OCI-M2 (cell line): ENCODE measurements around the gene BIRC7.
"Not testable (repeated sequence)": the region's sequence is repeated elsewhere in the genome, so short reads cannot be mapped to it uniquely, and the experiment has no call there.

Experiments used
- DNase-seq: peaks from one replicate; lab custom pipeline; 2025; ENCODE audit not compliant: unreplicated experiment; lab: John Stamatoyannopoulos, UW

Gene BIRC7

DNA sequence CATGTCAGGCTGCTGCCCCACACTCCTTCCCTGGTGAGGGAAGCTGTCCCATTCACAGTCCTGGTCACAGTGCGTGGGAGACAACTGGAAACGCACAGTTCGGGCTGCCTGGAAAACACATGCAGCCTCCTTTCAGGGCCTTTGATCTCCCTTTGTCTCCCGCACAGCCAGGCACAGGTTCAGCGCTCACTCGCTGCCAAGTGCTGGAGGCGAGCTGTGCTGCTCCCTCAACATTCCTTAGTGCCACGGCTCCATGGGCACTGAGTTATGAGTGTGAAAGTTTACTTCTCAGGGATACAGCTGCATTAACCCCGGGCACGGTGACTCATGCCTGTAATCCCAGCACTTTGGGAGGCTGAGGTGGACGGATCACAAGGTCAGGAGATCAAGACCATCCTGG is 28.8 kb upstream of the BIRC7 start:
- no peak for DNase-seq

DNA sequence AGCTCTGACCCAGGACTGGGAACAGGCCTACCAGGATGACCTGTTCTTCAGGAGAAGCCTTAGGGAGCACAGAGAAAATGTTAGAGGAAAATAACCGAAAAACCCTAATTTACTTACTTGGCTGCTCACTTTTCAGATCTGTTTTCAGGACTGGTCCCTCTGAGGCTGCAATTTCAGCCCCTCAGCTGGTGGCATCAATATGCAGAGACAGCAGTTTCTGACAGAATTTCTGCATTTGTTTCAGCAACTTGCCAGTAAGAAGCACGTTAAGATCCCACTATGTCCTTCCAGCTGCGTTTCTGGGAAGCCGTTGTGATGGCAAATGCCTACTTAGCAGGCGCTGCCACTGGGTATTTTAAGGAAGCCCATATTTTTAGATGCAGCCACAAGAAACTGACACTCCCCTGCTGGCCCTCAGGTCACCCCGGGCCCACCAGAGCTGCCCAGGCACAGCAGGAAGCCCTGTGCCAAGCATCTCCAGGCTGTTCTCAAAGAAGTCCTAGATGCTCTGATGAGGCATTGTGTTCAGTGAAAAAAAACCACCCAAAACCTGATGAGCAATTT is 27.3 kb upstream of the BIRC7 start:
- no peak for DNase-seq

DNA sequence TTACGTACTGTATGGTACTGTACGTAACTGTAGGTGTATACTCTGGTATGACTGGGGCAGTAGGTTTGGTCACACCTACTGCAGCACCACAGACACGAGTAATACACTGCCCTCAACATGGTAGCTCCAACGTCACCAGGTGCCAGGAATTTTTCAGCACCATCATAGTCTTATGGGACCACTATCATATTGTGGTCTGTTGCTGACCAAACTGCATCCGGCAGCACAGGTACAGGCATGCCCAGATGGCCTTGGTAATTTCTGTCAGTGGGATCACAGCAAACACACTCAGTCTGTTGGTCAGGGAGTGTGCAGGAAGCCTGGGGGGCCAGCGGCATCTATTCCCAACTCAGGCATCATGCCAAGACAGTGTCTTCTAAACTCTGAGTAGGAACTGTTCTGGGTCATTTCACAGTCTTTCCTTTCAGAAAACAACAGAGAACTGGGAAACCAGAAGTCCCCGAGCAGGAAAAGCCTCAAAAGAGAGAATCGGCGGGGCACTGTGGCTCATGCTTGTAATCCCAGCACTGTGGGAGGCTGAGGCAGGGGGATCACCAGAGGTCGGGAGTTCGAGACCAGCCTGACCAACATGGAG is 25.6 kb upstream of the BIRC7 start:
- no peak for DNase-seq

DNA sequence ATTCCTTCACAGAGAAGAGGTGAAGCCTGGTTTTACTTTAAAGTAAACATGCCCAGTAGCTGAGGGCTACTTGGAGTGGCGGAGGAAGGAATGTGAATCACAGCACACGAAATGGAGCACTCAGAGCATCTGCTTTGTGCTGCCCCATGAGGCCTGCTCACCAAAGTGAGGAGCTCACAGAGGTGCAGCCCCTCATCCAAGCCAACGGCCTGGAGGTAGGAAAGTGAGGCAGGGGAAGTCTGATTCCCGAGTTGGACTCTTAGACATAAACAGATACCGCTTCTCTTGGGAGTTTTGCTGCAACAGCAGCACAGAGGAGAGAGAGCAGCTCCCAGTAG is 23.3 kb upstream of the BIRC7 start:
- DNase-seq, result no peak

DNA sequence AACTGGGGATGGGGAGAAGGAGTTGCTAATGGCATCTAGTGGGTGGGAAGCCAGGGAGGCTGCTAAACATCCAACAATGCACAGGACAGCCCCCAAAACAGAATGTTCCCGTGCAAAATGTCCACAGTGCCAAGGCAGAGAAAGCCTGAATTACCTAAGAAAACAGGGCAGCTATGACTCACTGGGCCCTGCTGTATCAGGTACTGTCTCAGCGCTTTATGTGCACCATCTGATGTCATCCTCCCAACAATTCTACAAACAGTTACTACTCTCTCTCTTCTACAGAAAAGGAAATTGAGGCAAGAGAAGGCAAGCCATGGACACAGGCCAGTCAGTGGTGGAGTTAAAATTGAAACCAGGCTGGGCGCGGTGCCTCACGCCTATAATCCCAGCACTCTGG is 22.9 kb upstream of the BIRC7 start:
- no peak for DNase-seq

DNA sequence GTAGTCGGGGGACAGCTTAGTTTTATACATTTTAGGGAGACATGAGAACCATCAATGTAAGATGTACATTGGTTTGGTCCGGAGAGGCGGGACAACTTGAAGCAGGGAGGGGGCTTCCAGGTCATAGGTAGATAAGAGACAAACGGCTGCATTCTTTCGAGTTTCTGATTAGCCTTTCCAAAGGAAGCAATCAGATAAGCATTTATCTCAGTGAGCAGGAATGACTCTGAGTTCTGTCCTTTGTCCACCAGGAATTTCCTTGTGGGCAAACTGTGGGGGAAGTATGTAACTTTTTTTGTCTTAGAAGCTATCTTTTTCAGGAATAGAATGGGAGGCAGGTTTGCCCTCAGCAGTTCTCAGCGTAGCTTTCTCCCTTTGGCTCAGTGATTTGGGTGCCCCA is 21.2 kb upstream of the BIRC7 start:
- no peak for DNase-seq

DNA sequence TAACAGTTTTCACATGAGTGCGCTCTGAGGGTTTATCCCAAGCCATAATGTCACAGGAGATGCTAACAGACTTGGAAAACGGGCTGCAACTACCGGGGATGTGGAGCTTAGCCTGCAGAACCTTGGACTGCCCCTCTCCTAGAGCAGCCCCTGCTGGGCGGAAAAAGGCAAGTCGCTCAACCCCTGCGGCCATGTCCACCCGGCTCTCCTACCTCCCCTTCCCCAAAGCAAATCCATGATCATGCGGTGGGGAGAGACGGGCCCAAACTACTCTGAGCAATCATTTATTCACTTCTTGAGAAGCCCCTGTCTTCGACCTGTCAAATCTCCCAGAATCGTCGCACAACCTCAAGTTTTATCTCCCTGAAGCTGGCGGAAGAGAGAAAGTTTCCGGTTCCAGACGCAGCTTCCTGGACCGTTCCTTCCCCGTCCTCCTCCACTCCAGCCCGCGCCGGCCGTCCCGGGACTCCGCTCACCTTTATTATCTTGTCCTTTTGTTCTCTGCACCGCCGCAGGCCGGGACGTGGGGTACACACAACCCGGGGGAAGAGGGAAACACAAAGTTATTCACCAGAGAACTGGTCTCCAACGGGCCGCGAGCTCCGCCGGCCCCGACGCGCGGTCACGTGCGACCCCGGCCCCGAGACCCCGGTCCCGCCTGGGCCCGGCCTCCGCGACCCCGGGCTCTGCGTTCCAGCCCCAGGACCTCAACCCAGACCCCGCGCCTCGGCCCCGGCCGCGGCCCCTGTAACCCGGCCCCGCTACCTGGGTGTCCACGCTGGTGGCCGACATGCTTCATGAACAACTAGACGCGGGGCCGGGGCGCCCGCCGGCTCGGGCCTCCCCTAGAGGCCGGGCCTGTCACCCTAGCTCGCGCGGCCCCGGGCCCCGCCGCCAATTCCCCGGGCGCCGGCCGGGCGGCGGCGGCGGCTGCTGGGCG is 20.3 kb upstream of the BIRC7 start:
- DNase-seq, result no peak

DNA sequence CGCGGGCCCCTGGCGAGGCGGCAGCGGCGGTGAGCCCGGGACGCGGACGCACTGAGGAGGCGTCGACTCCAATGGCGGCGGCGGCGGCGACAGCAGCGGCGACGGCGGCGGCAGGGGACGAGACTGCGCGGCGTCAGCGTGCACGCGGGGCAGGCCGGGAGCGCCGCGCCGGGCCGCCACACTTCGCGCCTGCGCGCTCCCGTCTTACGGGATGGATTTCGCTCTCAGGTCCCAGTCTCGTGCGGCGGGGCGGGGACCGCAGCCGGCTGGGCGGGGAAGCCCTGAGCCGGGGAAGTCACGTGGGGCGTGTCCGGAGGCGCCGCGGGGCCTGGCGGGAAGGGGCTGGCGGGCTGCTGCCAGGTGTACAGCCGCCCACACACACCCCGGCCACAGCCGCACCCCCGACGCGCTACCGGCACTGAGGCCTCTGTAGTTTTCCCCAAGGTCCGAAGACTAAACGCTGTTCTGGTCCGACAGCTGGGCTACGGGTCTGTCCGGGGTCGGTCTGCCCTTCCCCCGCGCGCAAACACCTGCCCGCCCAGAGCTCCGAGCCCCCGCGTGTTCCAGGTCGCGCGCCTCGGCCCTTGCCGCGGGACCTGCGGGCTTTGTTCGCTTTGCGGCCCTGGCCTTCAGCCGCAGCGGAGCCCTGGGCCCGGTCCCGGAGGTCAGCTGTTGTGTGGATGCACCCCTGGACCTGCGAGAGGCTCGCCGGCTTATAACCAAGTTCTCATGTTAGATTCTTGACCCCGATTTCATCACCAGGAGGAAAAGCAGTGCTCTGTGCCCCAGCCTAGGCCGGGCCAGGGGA is 19.5 kb upstream of the BIRC7 start, which contains the start of gene YTHDF1:
Gene YTHDF1, minus strand, starts transcription at position 91 of the 808 bp plus-strand sequence. CDS start 239 bp downstream, outside the sequence.
- DNase-seq, result peak; percentile 77

DNA sequence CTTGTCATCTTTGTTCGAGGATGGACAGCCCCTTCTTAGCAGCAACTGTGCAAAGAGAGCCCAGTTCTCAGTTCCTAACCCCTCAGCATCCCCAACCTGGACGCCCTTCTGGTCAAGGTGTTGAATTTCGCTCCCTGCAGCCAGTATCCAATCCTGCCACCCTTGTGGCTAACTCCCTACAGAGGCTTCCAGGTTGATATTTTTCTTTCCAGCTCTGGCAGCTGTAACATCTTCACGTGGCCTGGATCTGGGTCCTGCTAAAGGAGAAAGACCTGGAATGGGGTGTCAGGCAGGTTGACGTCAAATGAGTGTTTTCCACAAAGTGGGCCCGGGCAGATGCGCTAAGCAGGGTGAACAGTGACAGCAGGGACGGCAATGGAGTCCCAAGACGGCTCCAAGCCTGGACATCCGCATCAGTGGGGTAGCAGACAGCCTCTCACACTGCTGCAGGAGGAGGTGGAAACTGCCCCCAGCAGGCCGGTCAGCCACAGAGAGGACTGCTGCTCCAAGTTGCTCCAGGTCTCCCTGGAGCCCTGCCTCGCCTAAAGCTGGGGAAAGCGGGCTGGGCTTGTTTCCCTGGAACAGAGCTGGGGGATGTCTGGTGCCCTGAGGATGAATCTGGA is 18.7 kb upstream of the BIRC7 start:
- no peak for DNase-seq

DNA sequence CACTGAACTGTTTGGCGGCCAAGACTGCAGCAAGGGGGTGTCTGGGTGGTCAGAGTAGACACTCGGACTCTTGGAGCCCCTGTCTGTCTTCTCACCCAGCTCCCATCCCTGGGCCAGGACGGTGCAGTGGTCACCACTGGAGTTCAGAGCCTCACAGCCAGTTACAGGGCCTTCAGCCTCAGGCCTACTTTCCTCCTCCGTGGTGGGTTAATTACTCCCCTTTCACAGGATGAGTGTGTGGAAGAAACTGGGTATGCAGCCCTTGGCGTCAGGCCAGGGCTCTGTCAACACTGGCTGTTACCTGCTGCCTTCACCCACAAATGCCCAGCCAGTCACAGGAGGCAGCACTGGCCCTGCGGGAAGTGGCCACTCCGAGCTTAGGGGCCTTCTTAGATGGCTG is 18.0 kb upstream of the BIRC7 start:
- DNase-seq, result no peak

DNA sequence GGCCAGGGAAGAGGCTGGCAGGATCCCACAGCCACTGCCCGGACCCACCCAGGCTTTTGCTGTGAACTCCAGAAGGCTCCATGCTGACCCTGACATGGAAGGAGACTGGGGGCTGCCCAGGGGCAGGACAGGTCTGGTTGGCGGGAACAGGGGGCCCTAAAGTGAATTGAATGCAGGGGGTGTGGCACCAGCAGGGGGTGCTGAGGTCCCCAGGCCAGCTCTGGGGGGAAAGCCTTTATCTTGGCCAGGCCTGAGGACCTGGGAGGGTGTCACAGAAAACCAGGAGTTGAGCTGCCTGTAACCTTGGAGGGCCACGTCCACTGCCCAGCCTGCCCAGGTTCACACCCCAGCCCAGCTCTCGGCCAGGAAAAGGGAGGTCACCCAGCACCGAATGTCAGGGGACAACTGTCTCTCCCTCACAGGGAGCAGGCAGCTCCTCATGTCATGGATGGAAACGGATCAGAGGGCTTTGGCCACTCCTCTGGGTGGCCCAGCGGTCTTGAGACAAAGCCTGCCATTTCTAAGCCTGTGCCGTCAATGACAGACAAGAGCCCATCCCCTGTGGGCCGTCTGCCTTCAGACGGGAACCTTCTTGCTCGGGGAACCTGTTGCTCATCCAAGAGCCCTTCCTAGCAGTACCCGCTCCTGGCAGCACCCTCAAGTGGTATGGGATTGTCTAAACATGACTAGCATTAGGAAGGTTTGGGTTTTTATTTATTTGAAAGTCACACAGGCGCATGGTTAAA is 16.8 kb upstream of the BIRC7 start:
- no peak for DNase-seq

DNA sequence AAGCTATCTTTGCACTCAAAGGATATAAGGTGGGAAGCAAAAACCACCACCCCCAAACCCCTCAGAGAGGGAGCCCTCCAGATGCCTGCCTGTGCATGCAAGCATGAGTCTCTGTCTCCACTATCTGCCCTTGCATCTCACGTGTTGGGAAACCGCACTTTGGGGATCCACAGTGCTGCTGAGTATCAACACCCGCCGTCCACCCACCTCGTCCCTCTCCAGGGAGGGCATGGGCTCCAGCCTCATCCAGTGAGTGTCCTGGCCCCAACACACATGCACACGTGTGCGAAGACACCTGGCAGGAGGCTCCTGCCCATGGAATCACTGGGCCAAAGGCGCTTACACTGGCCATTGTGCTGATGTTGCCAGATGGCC is 16.3 kb upstream of the BIRC7 start:
- no peak for DNase-seq

DNA sequence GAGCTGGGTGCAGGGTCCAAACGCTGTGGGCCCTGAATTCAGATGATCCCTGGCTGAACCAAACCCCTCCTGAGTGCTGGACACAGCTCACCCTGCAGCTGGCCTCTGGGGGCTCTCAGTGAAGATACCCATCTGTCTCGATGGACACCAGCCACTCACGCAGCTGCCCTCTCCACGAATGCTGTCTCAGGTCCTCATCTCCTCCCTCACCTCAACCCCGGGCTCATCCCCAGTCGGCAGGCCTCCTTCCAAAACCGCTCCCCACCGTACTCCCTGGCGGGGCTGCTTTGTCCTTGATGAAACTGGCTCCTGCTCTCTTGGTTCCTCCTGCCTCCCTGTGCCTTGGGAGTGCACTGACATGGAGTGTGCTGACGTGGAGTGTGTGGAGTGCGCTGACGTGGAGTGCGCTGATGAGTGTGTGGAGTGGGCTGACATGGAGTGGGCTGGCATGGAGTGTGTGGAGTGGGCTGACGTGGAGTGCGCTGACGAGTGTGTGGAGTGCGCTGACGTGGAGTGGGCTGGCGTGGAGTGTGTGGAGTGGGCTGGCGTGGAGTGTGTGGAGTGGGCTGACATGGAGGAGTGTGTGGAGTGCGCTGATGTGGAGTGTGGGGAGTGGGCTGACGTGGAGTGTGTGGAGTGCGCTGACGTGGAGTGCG is 15.7 kb upstream of the BIRC7 start:
- no peak for DNase-seq

DNA sequence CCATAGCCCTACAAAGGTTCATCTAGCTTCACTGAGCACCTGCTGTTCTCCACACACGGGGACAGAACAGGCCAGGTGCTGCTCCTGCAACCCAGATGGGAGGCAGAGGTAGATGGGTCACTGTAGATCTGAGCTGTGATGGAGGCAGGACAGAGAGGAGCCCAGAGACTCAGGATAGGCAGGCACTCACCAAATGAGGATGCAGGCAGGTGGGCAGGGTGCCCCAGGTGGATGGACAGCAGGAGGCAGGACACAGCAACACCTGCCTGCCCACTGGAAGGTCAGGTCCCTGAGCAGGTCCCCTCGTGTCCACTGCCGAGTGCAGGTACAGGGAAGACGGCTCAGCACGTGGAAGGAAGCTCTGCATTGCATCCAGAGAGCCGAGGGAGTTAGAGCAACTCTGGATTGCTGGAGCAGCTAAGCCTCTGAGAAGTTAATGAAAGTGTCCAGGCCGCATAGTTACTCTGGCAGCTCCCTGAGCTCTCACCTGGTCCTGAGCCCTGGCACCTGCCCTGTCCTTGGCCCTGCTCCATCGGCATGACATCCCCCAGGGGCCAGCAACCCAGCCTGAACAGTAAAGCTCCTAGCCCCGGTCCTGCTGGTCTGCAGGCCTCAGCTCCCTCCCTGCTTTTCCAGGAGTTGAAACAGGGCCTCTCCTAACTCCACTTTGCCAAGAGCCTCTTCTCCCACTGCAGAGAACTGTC is 14.9 kb upstream of the BIRC7 start:
- DNase-seq, result no peak

DNA sequence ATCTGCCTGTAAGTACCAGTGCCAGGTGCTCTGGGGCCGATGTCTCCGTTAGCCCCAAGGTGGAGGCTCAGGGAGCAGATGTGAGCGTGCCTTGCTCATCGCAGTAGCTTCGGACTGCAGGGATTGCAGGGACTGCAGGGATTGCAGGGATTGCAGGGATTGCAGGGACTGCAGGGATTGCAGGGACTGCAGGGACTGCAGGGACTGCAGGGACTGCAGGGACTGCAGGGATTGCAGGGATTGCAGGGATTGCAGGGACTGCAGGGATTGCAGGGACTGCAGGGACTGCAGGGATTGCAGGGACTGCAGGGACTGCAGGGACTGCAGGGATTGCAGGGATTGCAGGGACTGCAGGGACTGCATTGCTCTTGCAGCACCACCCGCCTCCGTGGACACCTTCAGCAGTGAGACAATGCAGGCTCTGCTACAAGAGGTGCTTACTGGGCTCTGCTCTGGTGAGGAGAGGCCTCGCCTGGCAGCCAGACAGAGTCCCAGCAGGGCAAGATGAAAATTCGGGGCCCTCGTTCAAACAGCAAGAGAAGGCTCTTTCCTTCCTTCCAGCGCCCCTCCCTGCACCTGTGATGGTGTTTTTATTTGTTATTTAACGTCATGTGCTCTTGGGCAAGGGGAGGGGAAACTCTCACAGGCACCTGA is 14.2 kb upstream of the BIRC7 start:
- not testable (repeated sequence) for DNase-seq

DNA sequence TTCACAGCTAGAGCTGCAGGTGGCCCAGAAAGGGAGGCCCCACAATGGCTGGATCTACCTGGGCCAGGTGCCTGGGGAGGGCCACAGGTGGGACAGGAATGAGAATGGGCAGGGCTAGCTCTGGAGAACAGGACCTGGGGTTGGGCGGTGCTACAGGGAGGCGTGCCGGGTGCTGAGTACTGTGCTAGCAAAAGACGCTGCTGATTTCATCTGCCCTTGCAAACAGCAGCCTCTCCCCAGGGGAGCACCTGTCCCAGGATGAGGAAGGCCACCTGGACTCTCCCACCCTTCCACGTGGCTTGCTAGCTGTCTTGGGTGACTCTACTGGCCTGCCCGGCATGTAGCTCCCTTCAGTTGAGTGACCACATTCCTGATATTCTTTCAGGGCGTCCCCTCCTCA is 13.2 kb upstream of the BIRC7 start:
- no peak for DNase-seq

DNA sequence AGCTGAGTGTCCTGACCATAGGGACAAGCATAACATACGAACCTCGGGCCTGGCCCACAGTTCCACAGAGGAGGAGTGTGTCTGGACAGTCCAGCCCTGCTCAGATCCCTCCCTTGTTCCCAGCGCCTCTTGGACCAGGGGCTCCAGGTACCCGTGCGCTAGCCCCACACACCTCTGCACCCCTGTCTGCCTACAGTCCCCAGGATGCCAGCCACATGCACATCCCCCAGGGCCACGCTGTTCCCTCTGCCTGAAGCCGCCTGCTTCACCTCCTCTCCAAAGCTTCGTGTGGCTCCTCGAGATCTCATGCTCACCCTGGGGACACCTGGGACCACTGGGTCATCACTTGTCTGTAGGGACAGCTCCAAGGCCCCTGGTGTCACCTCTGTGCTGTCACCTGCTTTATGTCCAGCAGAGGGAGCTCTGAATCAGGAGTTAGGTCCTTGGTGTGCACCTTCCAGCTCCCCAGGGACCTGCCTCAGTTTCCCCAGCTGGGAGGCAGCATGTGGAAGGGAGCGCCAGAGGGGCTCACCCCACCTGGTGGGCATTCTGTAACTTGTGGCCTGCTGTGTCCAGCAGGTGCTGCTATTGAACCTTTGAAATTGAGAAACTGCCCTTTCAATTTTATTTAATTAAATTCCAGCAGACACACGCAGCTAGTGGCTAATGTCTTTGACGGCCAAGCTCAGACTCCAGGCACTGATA is 12.4 kb upstream of the BIRC7 start:
- no peak for DNase-seq

DNA sequence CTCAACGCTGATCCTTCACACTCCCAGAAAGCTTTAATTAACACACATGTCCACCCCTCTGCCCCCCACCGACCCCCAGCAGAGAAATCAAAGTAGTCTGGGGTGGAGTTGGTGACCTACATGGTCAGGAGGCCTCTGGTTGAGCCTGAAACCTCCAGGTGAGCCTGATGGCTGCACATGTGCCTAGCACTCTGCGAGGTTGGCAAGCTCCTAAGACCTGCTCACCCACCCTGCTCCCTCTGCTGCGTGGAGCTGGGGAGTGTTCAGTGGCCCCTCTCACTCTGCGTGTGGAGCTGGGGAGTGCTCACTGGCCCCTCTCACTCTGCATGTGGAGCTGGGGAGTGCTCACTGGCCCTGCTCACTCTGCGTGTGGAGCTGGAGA is 11.9 kb upstream of the BIRC7 start:
- no peak for DNase-seq
